B cell (primary cell): ENCODE data around the gene VSIG10. TPM values are rescaled to one million over a fixed set of nuclear protein-coding genes. Genes with fewer than 3 reads are reported as not detected.

Experiments used
- ATAC-seq: fragments of 200-7000 bp; cut with Tn5 transposase; one replicate; pipeline ENCODE4 v1.10.0; 2021; ENCODE audit warnings: low read depth, mild to moderate bottlenecking, moderate number of reproducible peaks, moderate library complexity
- CTCF ChIA-PET: fragments of 350-600 bp; sonication (Branson Sonifier 250); formaldehyde crosslinking; loops from one replicate; lab custom pipeline; 2021; ENCODE audit warnings: antibody characterized with exemption, inconsistent platforms; lab: Charles Lee
- POLR2A ChIA-PET: fragments of 350-600 bp; sonication (Branson Sonifier 250); formaldehyde crosslinking; loops from one replicate; lab custom pipeline; 2021; ENCODE audit warnings: antibody characterized with exemption; lab: Charles Lee
- DNase-seq: peaks from one replicate; pipeline ENCODE4 v3.0.0; 2013
- H2AFZ ChIP-seq: 2 replicates; pipeline ENCODE4 v1.6.1; 2012; ENCODE audit warnings: mild to moderate bottlenecking, low read depth, low read length; ENCODE audit not compliant: insufficient read depth, poor library complexity, severe bottlenecking
- H3K27ac ChIP-seq, 2 donors: 1 replicate in 1 of 2; 2 replicates in 1 of 2; pipeline ENCODE4 v1.5.1; 2012 to 2013; ENCODE audit warnings: low read length in 2 of 2, mild to moderate bottlenecking in 2 of 2, moderate library complexity in 1 of 2
- H3K27me3 ChIP-seq, 4 experiments: fragments of 200-600 bp in 1 of 4; sonication (generic) in 1 of 4; replicated peaks in 1 of 4; 1 replicate in 2 of 4; 2 replicates in 2 of 4; pipeline versions ENCODE4 v1.6.1 to v1.7.0; 2013 to 2016; ENCODE audit warnings: low read length in 3 of 4, mild to moderate bottlenecking in 2 of 4, mixed read lengths in 1 of 4, moderate library complexity in 1 of 4; ENCODE audit not compliant: insufficient read depth in 4 of 4, control insufficient read depth in 3 of 4; ENCODE audit errors: control extremely low read depth in 1 of 4
- H3K36me3 ChIP-seq, 2 experiments: replicated peaks in 1 of 2; 1 replicate in 1 of 2; 2 replicates in 1 of 2; pipeline versions ENCODE4 v1.6.1 to v1.7.1; 2013; ENCODE audit warnings: low read length in 1 of 2; ENCODE audit not compliant: insufficient read depth in 2 of 2, control insufficient read depth in 1 of 2; ENCODE audit errors: control extremely low read depth in 1 of 2, extremely low read depth in 1 of 2
- H3K4me1 ChIP-seq, 2 donors: fragments of 200-600 bp in 1 of 2; sonication (generic) in 1 of 2; 1 replicate in 1 of 2; 2 replicates in 1 of 2; pipeline versions ENCODE4 v1.5.1 to v1.6.1; 2013 to 2017; ENCODE audit warnings: low read length in 2 of 2; ENCODE audit not compliant: control insufficient read depth in 2 of 2, insufficient read depth in 2 of 2
- H3K4me2 ChIP-seq: replicated peaks from 2 replicates; pipeline ENCODE3; 2012; ENCODE audit warnings: mild to moderate bottlenecking, low read depth, low read length; ENCODE audit not compliant: poor library complexity, severe bottlenecking
- H3K4me3 ChIP-seq, 5 experiments: fragments of 200-600 bp in 1 of 5; sonication (generic) in 1 of 5; 1 replicate in 3 of 5; 2 replicates in 2 of 5; pipeline versions ENCODE4 v1.5.1 to v1.7.0; 2011 to 2016; ENCODE audit warnings: low read length in 4 of 5, mild to moderate bottlenecking in 4 of 5, low read depth in 2 of 5, control low read depth in 1 of 5, moderate library complexity in 1 of 5; ENCODE audit not compliant: insufficient read depth in 1 of 5; ENCODE audit errors: control extremely low read depth in 1 of 5, extremely low read depth in 1 of 5
- H3K79me2 ChIP-seq: fragments of 200-600 bp; sonication (generic); one replicate; pipeline ENCODE4 v1.6.0; 2016; ENCODE audit warnings: low read length; ENCODE audit not compliant: control insufficient read depth, insufficient read depth
- H3K9ac ChIP-seq: fragments of 200-600 bp; sonication (generic); 2 replicates; pipeline ENCODE4 v1.6.1; 2017; ENCODE audit warnings: mild to moderate bottlenecking, low read length, moderate library complexity
- H3K9me3 ChIP-seq, 3 donors: one replicate each; pipeline versions ENCODE4 v1.6.1 to v1.7.1; 2013; ENCODE audit warnings: low read length in 2 of 3; ENCODE audit not compliant: control insufficient read depth in 2 of 3, insufficient read depth in 1 of 3; ENCODE audit errors: control extremely low read depth in 1 of 3
- H4K20me1 ChIP-seq: 2 replicates; pipeline ENCODE4 v1.6.0; 2012; ENCODE audit warnings: mild to moderate bottlenecking, low read length; ENCODE audit not compliant: insufficient read depth, control insufficient read depth, poor library complexity, severe bottlenecking
- H3K27ac Mint-ChIP-seq: one replicate; pipeline ENCODE4 v1.8.0; 2021; ENCODE audit warnings: mixed read lengths
- H3K27me3 Mint-ChIP-seq: one replicate; pipeline ENCODE4 v1.8.0; 2021; ENCODE audit warnings: mixed read lengths
- H3K4me1 Mint-ChIP-seq: one replicate; pipeline ENCODE4 v1.8.0; 2021; ENCODE audit warnings: mixed read lengths
- H3K4me3 Mint-ChIP-seq: one replicate; pipeline ENCODE4 v1.8.0; 2021; ENCODE audit warnings: mixed read lengths
- H3K9me3 Mint-ChIP-seq: one replicate; pipeline ENCODE4 v1.8.0; 2022; ENCODE audit warnings: mixed read lengths; ENCODE audit not compliant: insufficient read depth
- EZH2 ChIP-seq: IDR thresholded peaks from 2 replicates; pipeline ENCODE4 v1.6.1; 2012; ENCODE audit warnings: borderline replicate concordance, low read depth, mild to moderate bottlenecking, moderate library complexity, low read length; ENCODE audit not compliant: insufficient read depth, poor library complexity, severe bottlenecking
- WGBS: methylation state at CpG from one replicate; pipeline ENCODE4 v1.1.5; 2013; ENCODE audit warnings: missing lambda C conversion rate; ENCODE audit not compliant: insufficient coverage; 5-methylcytosine and 5-hydroxymethylcytosine counted together
- intact Hi-C: fragments of 100-400 bp; cut with micrococcal nuclease; formaldehyde crosslinking; loops from one replicate; pipeline ENCODE4 v1.10.0; 2022
- polyA plus RNA-seq: library from polyadenylated mRNA; depleted of rRNA; stranded (reverse); fragments of >200 nt; gene quantifications from 2 replicates; pipeline ENCODE4 v1.2.3, GENCODE V29; 2012
- total RNA-seq, 2 donors: library from RNA; stranded (reverse); fragments of 120-200 nt in 1 of 2; gene quantifications; 1 replicate in 1 of 2; 2 replicates in 1 of 2; pipeline versions ENCODE4 v1.2.3 to v1.2.4, GENCODE V29; 2013 to 2022
- TF ChIP-seq, protein P1 (sequence below): fragments of 200-600 bp; IDR thresholded peaks from one replicate; pipeline ENCODE4 v1.8.0; 2022; ENCODE audit warnings: antibody characterized with exemption, mild to moderate bottlenecking

The VSIG10 gene
- total and polyA plus RNA-seq, 2 donors (not counting 1 experiment from before 2014, with no cell fraction given): 0.34 to 2.6 TPM

- ChIA-PET CTCF (no interaction called here), POLR2A (no interaction called here)
- Histone ChIP-seq H2AFZ (no peak overlapping the region), H3K27ac (no peak overlapping the region), H4K20me1 (no peaks in the 10 kb centered on the region), H3K4me3 (no peak overlapping the region), H3K9ac (no peak overlapping the region), H3K9me3 (no peaks in the 10 kb centered on the region), H3K4me1 (no peaks in the 10 kb centered on the region), H3K4me2 (no peak overlapping the region), H3K27me3 (no peaks in the 10 kb centered on the region), H3K79me2 (no peaks in the 10 kb centered on the region), H3K36me3 (no peaks in the 10 kb centered on the region)
- no peak overlapping the region for H3K4me3 Mint-ChIP-seq
- TF ChIP-seq EZH2: no peak
- TF ChIP-seq, protein P1, sequence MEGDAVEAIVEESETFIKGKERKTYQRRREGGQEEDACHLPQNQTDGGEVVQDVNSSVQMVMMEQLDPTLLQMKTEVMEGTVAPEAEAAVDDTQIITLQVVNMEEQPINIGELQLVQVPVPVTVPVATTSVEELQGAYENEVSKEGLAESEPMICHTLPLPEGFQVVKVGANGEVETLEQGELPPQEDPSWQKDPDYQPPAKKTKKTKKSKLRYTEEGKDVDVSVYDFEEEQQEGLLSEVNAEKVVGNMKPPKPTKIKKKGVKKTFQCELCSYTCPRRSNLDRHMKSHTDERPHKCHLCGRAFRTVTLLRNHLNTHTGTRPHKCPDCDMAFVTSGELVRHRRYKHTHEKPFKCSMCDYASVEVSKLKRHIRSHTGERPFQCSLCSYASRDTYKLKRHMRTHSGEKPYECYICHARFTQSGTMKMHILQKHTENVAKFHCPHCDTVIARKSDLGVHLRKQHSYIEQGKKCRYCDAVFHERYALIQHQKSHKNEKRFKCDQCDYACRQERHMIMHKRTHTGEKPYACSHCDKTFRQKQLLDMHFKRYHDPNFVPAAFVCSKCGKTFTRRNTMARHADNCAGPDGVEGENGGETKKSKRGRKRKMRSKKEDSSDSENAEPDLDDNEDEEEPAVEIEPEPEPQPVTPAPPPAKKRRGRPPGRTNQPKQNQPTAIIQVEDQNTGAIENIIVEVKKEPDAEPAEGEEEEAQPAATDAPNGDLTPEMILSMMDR: no peak
- no peak overlapping the region for H3K27ac Mint-ChIP-seq
- WGBS: 91% methylated on average over 4 of the region's 5 CpGs
- intact Hi-C loops: no loop called here
- no peak for ATAC-seq
- H3K9me3 Mint-ChIP-seq: no peaks in the 10 kb centered on the region
- H3K4me1 Mint-ChIP-seq: no peaks in the 10 kb centered on the region
- H3K27me3 Mint-ChIP-seq: no peaks in the 10 kb centered on the region
- DNase-seq: no peak
Observed at GRCh38 chr12:118127867-118128266, 24.1 kb upstream of the VSIG10 start.

- DNase-seq: no peak
- no peak overlapping the region for H3K27ac ChIP-seq
- Mint-ChIP-seq H3K4me3 (no peak overlapping the region), H3K27me3 (no peaks in the 10 kb centered on the region), H3K4me1 (no peaks in the 10 kb centered on the region), H3K9me3 (no peaks in the 10 kb centered on the region), H3K27ac (no peak overlapping the region)
- H3K4me2 ChIP-seq: no peak overlapping the region
- 94% methylated on average over 11 of the region's 13 CpGs for WGBS
- no peak for ATAC-seq
- H4K20me1 ChIP-seq: no peaks in the 10 kb centered on the region
- POLR2A ChIA-PET: no interaction called here
- no peaks in the 10 kb centered on the region for H3K27me3 ChIP-seq
- H3K9ac ChIP-seq: no peak overlapping the region
- CTCF ChIA-PET: no interaction called here
- H3K36me3 ChIP-seq: no peaks in the 10 kb centered on the region
- no peaks in the 10 kb centered on the region for H3K9me3 ChIP-seq
- H3K4me1 ChIP-seq: no peaks in the 10 kb centered on the region
- no peak overlapping the region for H3K4me3 ChIP-seq
- no peaks in the 10 kb centered on the region for H3K79me2 ChIP-seq
- intact Hi-C loops: no loop called here
- TF ChIP-seq, protein P1: no peak
- TF ChIP-seq EZH2: no peak
- no peak overlapping the region for H2AFZ ChIP-seq
Observed at GRCh38 chr12:118126119-118126757, 22.4 kb upstream of the VSIG10 start.
